Measurements from ENCODE around the gene NPLOC4. TPM values are rescaled to one million over a fixed set of nuclear protein-coding genes. Genes with fewer than 3 reads are reported as not detected.
"Not testable (repeated sequence)": the region's sequence is repeated elsewhere in the genome, so short reads cannot be mapped to it uniquely, and the experiment has no call there.

The NPLOC4 gene
- total and polyA plus RNA-seq, 4 donors, result 30.1 to 98.0 (median 51.3) TPM

DNA sequence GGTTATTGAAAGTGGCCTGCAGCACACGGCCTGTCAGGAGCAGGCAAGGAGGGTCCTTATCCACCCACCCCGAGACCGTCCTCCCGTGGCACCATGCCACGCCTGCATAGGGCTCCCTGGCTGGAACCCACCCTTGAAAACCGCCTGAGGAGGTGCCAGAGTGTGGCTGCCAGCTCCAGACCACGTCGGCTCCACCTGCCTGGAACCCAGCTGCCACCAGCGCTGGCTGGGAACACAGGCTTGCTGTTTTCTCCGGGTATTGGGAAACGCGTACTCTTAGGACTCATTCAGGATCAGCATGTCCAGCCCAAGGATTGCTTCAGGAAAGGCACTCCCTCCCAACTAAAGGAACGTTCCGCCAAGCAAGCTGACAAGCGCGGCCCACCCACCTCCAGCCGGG is 40.0 kb upstream of the NPLOC4 start:
- no peak for TF ChIP-seq CTCF (IDR thresholded peaks at IDR 0.05; ENCODE audit: control extremely low read depth, extremely low read depth)
- Histone ChIP-seq H3K4me1 (ENCODE audit: control insufficient read depth in 5 of 5, insufficient read depth in 5 of 5, low read length in 5 of 5) (peaks cover 0 to 4% (median 0%) of the 10 kb centered on the region in 5 donors), H3K27me3 (ENCODE audit: control insufficient read depth in 3 of 3, insufficient read depth in 3 of 3, low read length in 2 of 3) (no peaks in the 10 kb centered on the region), H3K27ac (ENCODE audit: low read depth in 1 of 2, low read length in 1 of 2) (no peak overlapping the region), H3K9ac (ENCODE audit: insufficient read depth in 1 of 2, low read length in 2 of 2) (no peak overlapping the region), H3K36me3 (ENCODE audit: control insufficient read depth in 4 of 4, insufficient read depth in 4 of 4, low read length in 4 of 4) (peaks cover 2 to 33% (median 9%) of the 10 kb centered on the region in 4 donors), H3K9me3 (ENCODE audit: control insufficient read depth in 4 of 4, insufficient read depth in 3 of 4, low read length in 3 of 4) (no peaks in the 10 kb centered on the region), H3K4me3 (no peak overlapping the region)
- ATAC-seq (ENCODE audit: insufficient read depth, low FRiP score) (no peak), DNase-seq (no peak)
- WGBS, 2 donors, result 87 to 94% methylated on average over 17 of the region's 17 CpGs

GRCh38 chr17:81675515-81676221 is 38.8 kb upstream of the NPLOC4 start:
- not testable (repeated sequence) for H3K9ac ChIP-seq (ENCODE audit: insufficient read depth in 1 of 2, low read length in 2 of 2); H3K27ac ChIP-seq (ENCODE audit: low read depth in 1 of 2, low read length in 1 of 2); H3K4me3 ChIP-seq; H3K9me3 ChIP-seq (ENCODE audit: control insufficient read depth in 4 of 4, insufficient read depth in 3 of 4, low read length in 3 of 4); H3K4me1 ChIP-seq (ENCODE audit: control insufficient read depth in 5 of 5, insufficient read depth in 5 of 5, low read length in 5 of 5); ATAC-seq (ENCODE audit: insufficient read depth, low FRiP score); H3K27me3 ChIP-seq (ENCODE audit: control insufficient read depth in 3 of 3, insufficient read depth in 3 of 3, low read length in 2 of 3)
- H3K36me3 ChIP-seq (ENCODE audit: control insufficient read depth in 4 of 4, insufficient read depth in 4 of 4, low read length in 4 of 4), result peaks cover 5 to 35% (median 12%) of the 10 kb centered on the region in 4 donors
- peak in 1 of 3 donors; percentile 13 for DNase-seq
- TF ChIP-seq CTCF (IDR thresholded peaks at IDR 0.05; ENCODE audit: control extremely low read depth, extremely low read depth), result peak; percentile 8
- 47 to 52% methylated on average over 18 of the region's 18 CpGs for WGBS, 2 donors

GRCh38 chr17:81673561-81674258 is 36.8 kb upstream of the NPLOC4 start:
- Histone ChIP-seq H3K9ac (ENCODE audit: insufficient read depth in 1 of 2, low read length in 2 of 2) (no peak overlapping the region), H3K9me3 (ENCODE audit: control insufficient read depth in 4 of 4, insufficient read depth in 3 of 4, low read length in 3 of 4) (no peaks in the 10 kb centered on the region), H3K4me1 (ENCODE audit: control insufficient read depth in 5 of 5, insufficient read depth in 5 of 5, low read length in 5 of 5) (no peaks in the 10 kb centered on the region), H3K27ac (ENCODE audit: low read depth in 1 of 2, low read length in 1 of 2) (no peak overlapping the region), H3K36me3 (ENCODE audit: control insufficient read depth in 4 of 4, insufficient read depth in 4 of 4, low read length in 4 of 4) (peaks cover 7 to 42% (median 12%) of the 10 kb centered on the region in 4 donors), H3K27me3 (ENCODE audit: control insufficient read depth in 3 of 3, insufficient read depth in 3 of 3, low read length in 2 of 3) (no peaks in the 10 kb centered on the region), H3K4me3 (no peak overlapping the region)
- no peak for TF ChIP-seq CTCF (IDR thresholded peaks at IDR 0.05; ENCODE audit: control extremely low read depth, extremely low read depth)
- ATAC-seq (ENCODE audit: insufficient read depth, low FRiP score), result no peak
- 88 to 91% methylated on average over 18 of the region's 18 CpGs for WGBS, 2 donors
- DNase-seq, result no peak

Measured in lung (tissue), 12 donors.